ENCODE data around the gene TENT4B.
A peak's percentile ranks its signal among the peaks of the same experiment; 100 is the strongest.

Gene TENT4B

DNA sequence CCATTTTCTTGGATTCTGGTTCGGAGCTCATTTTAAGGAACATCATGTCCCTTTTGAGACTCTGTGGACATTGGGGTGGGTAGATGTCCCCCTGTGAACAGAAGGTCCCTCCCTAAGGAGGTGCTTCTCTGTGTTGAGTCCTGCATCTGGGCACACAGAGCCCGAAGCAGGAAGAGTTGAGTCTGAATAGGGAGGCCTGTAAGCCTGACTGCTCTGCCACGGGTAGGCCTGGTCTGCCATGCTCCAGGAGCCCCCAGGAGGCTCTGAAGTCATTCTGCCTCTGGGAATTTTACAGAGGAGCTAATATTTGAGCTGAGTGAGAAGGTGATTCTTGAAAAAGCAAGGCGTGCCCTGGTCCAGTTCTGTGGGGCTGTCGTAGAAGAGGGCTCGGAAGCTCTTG, 50.6 kb downstream of the TENT4B start:
- no peaks in the 10 kb centered on the region for H3K9me3 ChIP-seq
- no peak overlapping the region for H3K27ac ChIP-seq
- H3K27me3 ChIP-seq = no peaks in the 10 kb centered on the region
- no peak overlapping the region for H3K4me3 ChIP-seq (ENCODE audit: low read depth in 1 of 2, low read length in 1 of 2)
- no peaks in the 10 kb centered on the region for H3K36me3 ChIP-seq
- TF ChIP-seq, protein P1, sequence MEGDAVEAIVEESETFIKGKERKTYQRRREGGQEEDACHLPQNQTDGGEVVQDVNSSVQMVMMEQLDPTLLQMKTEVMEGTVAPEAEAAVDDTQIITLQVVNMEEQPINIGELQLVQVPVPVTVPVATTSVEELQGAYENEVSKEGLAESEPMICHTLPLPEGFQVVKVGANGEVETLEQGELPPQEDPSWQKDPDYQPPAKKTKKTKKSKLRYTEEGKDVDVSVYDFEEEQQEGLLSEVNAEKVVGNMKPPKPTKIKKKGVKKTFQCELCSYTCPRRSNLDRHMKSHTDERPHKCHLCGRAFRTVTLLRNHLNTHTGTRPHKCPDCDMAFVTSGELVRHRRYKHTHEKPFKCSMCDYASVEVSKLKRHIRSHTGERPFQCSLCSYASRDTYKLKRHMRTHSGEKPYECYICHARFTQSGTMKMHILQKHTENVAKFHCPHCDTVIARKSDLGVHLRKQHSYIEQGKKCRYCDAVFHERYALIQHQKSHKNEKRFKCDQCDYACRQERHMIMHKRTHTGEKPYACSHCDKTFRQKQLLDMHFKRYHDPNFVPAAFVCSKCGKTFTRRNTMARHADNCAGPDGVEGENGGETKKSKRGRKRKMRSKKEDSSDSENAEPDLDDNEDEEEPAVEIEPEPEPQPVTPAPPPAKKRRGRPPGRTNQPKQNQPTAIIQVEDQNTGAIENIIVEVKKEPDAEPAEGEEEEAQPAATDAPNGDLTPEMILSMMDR (IDR thresholded peaks at IDR 0.05) = no peak
- H3K4me1 ChIP-seq (ENCODE audit: control insufficient read depth in 1 of 2, insufficient read depth in 1 of 2, low read depth in 1 of 2, low read length in 1 of 2) = no peaks in the 10 kb centered on the region

GRCh38 chr16:50204453-50205108, 51.5 kb downstream of the TENT4B start:
- H3K4me3 ChIP-seq (ENCODE audit: low read depth in 1 of 2, low read length in 1 of 2) = no peak overlapping the region
- TF ChIP-seq, protein P1 (IDR thresholded peaks at IDR 0.05) = no peak
- H3K27me3 ChIP-seq = no peaks in the 10 kb centered on the region
- H3K36me3 ChIP-seq = no peaks in the 10 kb centered on the region
- no peaks in the 10 kb centered on the region for H3K9me3 ChIP-seq
- H3K27ac ChIP-seq = no peak overlapping the region
- H3K4me1 ChIP-seq (ENCODE audit: control insufficient read depth in 1 of 2, insufficient read depth in 1 of 2, low read depth in 1 of 2, low read length in 1 of 2) = peaks cover 3 to 5% of the 10 kb centered on the region in 2 experiments

DNA sequence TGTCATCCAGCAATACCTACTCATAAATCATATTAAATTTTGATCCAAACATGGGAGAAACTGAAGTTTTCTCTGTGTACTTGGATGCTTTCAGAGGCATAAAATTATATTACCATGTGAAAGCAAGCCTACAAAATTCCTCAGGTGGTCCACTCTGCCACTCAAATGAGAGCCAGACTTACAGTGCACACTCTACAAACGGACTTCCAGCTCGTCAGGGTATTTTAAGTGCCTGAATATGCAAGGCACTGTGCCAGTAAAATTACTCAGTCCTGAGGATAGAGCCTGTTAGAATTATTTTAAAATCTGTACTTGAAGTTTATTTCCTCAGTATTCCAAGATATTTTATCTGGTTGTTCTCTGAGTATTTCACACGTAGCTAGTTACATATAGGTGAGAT, 54.5 kb downstream of the TENT4B start:
- Histone ChIP-seq H3K4me1 (ENCODE audit: control insufficient read depth in 1 of 2, insufficient read depth in 1 of 2, low read depth in 1 of 2, low read length in 1 of 2) (peaks cover 14 to 17% of the 10 kb centered on the region in 2 experiments), H3K27ac (no peak overlapping the region), H3K4me3 (ENCODE audit: low read depth in 1 of 2, low read length in 1 of 2) (no peak overlapping the region), H3K9me3 (no peaks in the 10 kb centered on the region), H3K27me3 (no peaks in the 10 kb centered on the region), H3K36me3 (peaks cover 8% of the 10 kb centered on the region)
- TF ChIP-seq, protein P1 (IDR thresholded peaks at IDR 0.05) = no peak

- Histone ChIP-seq H3K27ac (no peak overlapping the region), H3K4me3 (ENCODE audit: low read depth in 1 of 2, low read length in 1 of 2) (no peak overlapping the region), H3K9me3 (no peaks in the 10 kb centered on the region), H3K4me1 (ENCODE audit: control insufficient read depth in 1 of 2, insufficient read depth in 1 of 2, low read depth in 1 of 2, low read length in 1 of 2) (peaks cover 14 to 17% of the 10 kb centered on the region in 2 experiments), H3K36me3 (peaks cover 16% of the 10 kb centered on the region), H3K27me3 (no peaks in the 10 kb centered on the region)
- TF ChIP-seq, protein P1 (IDR thresholded peaks at IDR 0.05) = no peak
These were observed 55.4 kb downstream of the TENT4B start for GRCh38 chr16:50208460-50208931.

GRCh38 chr16:50209546-50210265, 56.6 kb downstream of the TENT4B start:
- Histone ChIP-seq H3K4me1 (ENCODE audit: control insufficient read depth in 1 of 2, insufficient read depth in 1 of 2, low read depth in 1 of 2, low read length in 1 of 2) (peaks cover 14 to 17% of the 10 kb centered on the region in 2 experiments), H3K27ac (peak overlapping the region; percentile 64)

More at GRCh38 chr16:50209546-50210265, 56.6 kb downstream of the TENT4B start:
- no peaks in the 10 kb centered on the region for H3K27me3 ChIP-seq
- peaks cover 16% of the 10 kb centered on the region for H3K36me3 ChIP-seq
- TF ChIP-seq, protein P1 (IDR thresholded peaks at IDR 0.05) = no peak
- H3K9me3 ChIP-seq = no peaks in the 10 kb centered on the region
- no peak overlapping the region for H3K4me3 ChIP-seq (ENCODE audit: low read depth in 1 of 2, low read length in 1 of 2)

All from neutrophil (primary cell).